Measurements from ENCODE around the gene ENGASE. TPM values are rescaled to one million over a fixed set of nuclear protein-coding genes. Genes with fewer than 3 reads are reported as not detected.
"Not testable (repeated sequence)": the region's sequence is repeated elsewhere in the genome, so short reads cannot be mapped to it uniquely, and the experiment has no call there.

ENGASE gene
- total RNA-seq, result 10 to 100 TPM; 28.5 to 28.9 TPM

GRCh38 chr17:79074649-79075445 lies at the start of gene ENGASE:
ENGASE (plus strand) TSS chr17:79074824; CDS start chr17:79074945, 121 bp downstream.
- ChIA-PET POLR2A (interaction anchor here (0.8 to 1.3 kb wide), 5 partner anchors 10 to 65 kb away, joined by 3 to 5 read pairs (median 4); partner anchors contain the start of gene CANT1), CTCF (interaction anchor here (0.7 to 2.4 kb wide), 3 partner anchors 10 to 317 kb away, joined by 4 to 12 read pairs (median 9); no protein-coding TSS in a partner anchor)
- H3K36me3 Mint-ChIP-seq (ENCODE audit: low read depth), result peaks cover 3% of the 10 kb centered on the region
- H3K27me3 Mint-ChIP-seq, result no peaks in the 10 kb centered on the region
- peak within 1 kb of the TSS; percentile 2 for H3K27ac Mint-ChIP-seq
- peak; percentile 93 for DNase-seq
- no peaks in the 10 kb centered on the region for H3K9me3 Mint-ChIP-seq
- peak within 1 kb of the TSS; percentile 73 for H3K4me3 Mint-ChIP-seq
- H3K4me1 Mint-ChIP-seq, result peaks cover 9% of the 10 kb centered on the region

- Mint-ChIP-seq H3K4me1 (peaks cover 13% of the 10 kb centered on the region), H3K4me3 (no peak overlapping the region), H3K9me3 (no peaks in the 10 kb centered on the region), H3K27ac (no peak overlapping the region), H3K27me3 (peaks cover 63% of the 10 kb centered on the region), H3K36me3 (ENCODE audit: low read depth) (no peaks in the 10 kb centered on the region)
- DNase-seq, result no peak
- POLR2A ChIA-PET, result no interaction called here
- CTCF ChIA-PET, result interaction anchor here (0.6 to 1.0 kb wide), 2 partner anchors 21 to 834 kb away, joined by 3 read pairs; no protein-coding TSS in a partner anchor
Observed at GRCh38 chr17:79024901-79025737, 49.5 kb upstream of the ENGASE start.

- ChIA-PET CTCF (interaction anchor here (1.0 kb wide), 2 partner anchors 11 to 19 kb away, joined by 3 read pairs; no protein-coding TSS in a partner anchor), POLR2A (no interaction called here)
- DNase-seq, result no peak
- Mint-ChIP-seq H3K36me3 (ENCODE audit: low read depth) (no peaks in the 10 kb centered on the region), H3K27me3 (peaks cover 54% of the 10 kb centered on the region), H3K27ac (no peak overlapping the region), H3K9me3 (no peaks in the 10 kb centered on the region), H3K4me1 (peaks cover 13% of the 10 kb centered on the region), H3K4me3 (no peak overlapping the region)
Observed at GRCh38 chr17:79026376-79027273, 48.0 kb upstream of the ENGASE start.

- Mint-ChIP-seq H3K27ac (no peak overlapping the region), H3K36me3 (ENCODE audit: low read depth) (no peaks in the 10 kb centered on the region), H3K27me3 (peaks cover 52% of the 10 kb centered on the region), H3K4me3 (no peak overlapping the region), H3K4me1 (peaks cover 13% of the 10 kb centered on the region), H3K9me3 (no peaks in the 10 kb centered on the region)
- no peak for DNase-seq
- CTCF ChIA-PET, result interaction anchor here (0.6 kb wide), 1 partner anchor 34 kb away, joined by 3 read pairs; no protein-coding TSS in a partner anchor
- POLR2A ChIA-PET, result no interaction called here
Observed at GRCh38 chr17:79027274-79027924, 47.2 kb upstream of the ENGASE start.

- DNase-seq, result no peak
- Mint-ChIP-seq H3K27me3 (peaks cover 49% of the 10 kb centered on the region), H3K36me3 (ENCODE audit: low read depth) (no peaks in the 10 kb centered on the region), H3K9me3 (no peaks in the 10 kb centered on the region), H3K4me3 (no peak overlapping the region), H3K27ac (no peak overlapping the region), H3K4me1 (peaks cover 13% of the 10 kb centered on the region)
- ChIA-PET POLR2A (no interaction called here), CTCF (interaction anchor here (0.6 kb wide), 1 partner anchor 33 kb away, joined by 3 read pairs; no protein-coding TSS in a partner anchor)
Observed at GRCh38 chr17:79027925-79028491, 46.6 kb upstream of the ENGASE start.

GRCh38 chr17:79028496-79029326 lies 45.9 kb upstream of the ENGASE start:
- Mint-ChIP-seq H3K4me1 (peaks cover 11% of the 10 kb centered on the region), H3K27ac (no peak overlapping the region), H3K36me3 (ENCODE audit: low read depth) (no peaks in the 10 kb centered on the region), H3K9me3 (no peaks in the 10 kb centered on the region), H3K27me3 (peaks cover 42% of the 10 kb centered on the region), H3K4me3 (no peak overlapping the region)
- DNase-seq, result no peak
- POLR2A ChIA-PET, result no interaction called here
- CTCF ChIA-PET, result no interaction called here

GRCh38 chr17:79029327-79030009 lies 45.2 kb upstream of the ENGASE start:
- peaks cover 38% of the 10 kb centered on the region for H3K27me3 Mint-ChIP-seq
- H3K4me3 Mint-ChIP-seq, result no peak overlapping the region
- H3K9me3 Mint-ChIP-seq, result no peaks in the 10 kb centered on the region
- no peak overlapping the region for H3K27ac Mint-ChIP-seq
- ChIA-PET CTCF (interaction anchor here (1.2 kb wide), 1 partner anchor 8 kb away, joined by 3 read pairs; no protein-coding TSS in a partner anchor), POLR2A (no interaction called here)
- no peaks in the 10 kb centered on the region for H3K36me3 Mint-ChIP-seq (ENCODE audit: low read depth)
- DNase-seq, result no peak
- H3K4me1 Mint-ChIP-seq, result peaks cover 8% of the 10 kb centered on the region

- H3K4me1 Mint-ChIP-seq; H3K27ac Mint-ChIP-seq; H3K36me3 Mint-ChIP-seq (ENCODE audit: low read depth); POLR2A ChIA-PET; H3K4me3 Mint-ChIP-seq; H3K9me3 Mint-ChIP-seq; DNase-seq: not testable (repeated sequence)
- CTCF ChIA-PET, result interaction anchor here (0.7 kb wide), 1 partner anchor 1046 kb away, joined by 4 read pairs; no protein-coding TSS in a partner anchor
- peaks cover 28% of the 10 kb centered on the region for H3K27me3 Mint-ChIP-seq
Observed at GRCh38 chr17:79030636-79031035, 44.0 kb upstream of the ENGASE start.

GRCh38 chr17:79031996-79032875 lies 42.4 kb upstream of the ENGASE start:
- no peak for DNase-seq
- no peaks in the 10 kb centered on the region for H3K36me3 Mint-ChIP-seq (ENCODE audit: low read depth)
- H3K4me3 Mint-ChIP-seq, result no peak overlapping the region
- no peaks in the 10 kb centered on the region for H3K4me1 Mint-ChIP-seq
- peaks cover 18% of the 10 kb centered on the region for H3K27me3 Mint-ChIP-seq
- CTCF ChIA-PET, result no interaction called here
- POLR2A ChIA-PET, result no interaction called here
- no peak overlapping the region for H3K27ac Mint-ChIP-seq
- H3K9me3 Mint-ChIP-seq, result no peaks in the 10 kb centered on the region

- DNase-seq, result no peak
- peaks cover 15% of the 10 kb centered on the region for H3K27me3 Mint-ChIP-seq
- no peaks in the 10 kb centered on the region for H3K9me3 Mint-ChIP-seq
- no peaks in the 10 kb centered on the region for H3K36me3 Mint-ChIP-seq (ENCODE audit: low read depth)
- H3K4me3 Mint-ChIP-seq, result no peak overlapping the region
- no peaks in the 10 kb centered on the region for H3K4me1 Mint-ChIP-seq
- no peak overlapping the region for H3K27ac Mint-ChIP-seq
- CTCF ChIA-PET, result no interaction called here
- POLR2A ChIA-PET, result no interaction called here
Observed at GRCh38 chr17:79033046-79033616, 41.5 kb upstream of the ENGASE start.
